Lower lobe of right lung (tissue), 2 donors: ENCODE measurements around the gene MAST3. TPM values are rescaled to one million over a fixed set of nuclear protein-coding genes. Genes with fewer than 3 reads are reported as not detected.

ENCODE experiments used
- ATAC-seq, 2 donors: fragments of 200-7000 bp; cut with Tn5 transposase; one replicate each; pipeline ENCODE4 v1.9.1; 2020 to 2022; ENCODE audit warnings: mild to moderate bottlenecking in 2 of 2, moderate library complexity in 2 of 2
- DNase-seq: peaks from one replicate; pipeline ENCODE4 v3.0.0-alpha.2; 2020
- H3K27ac ChIP-seq: fragments of 200-600 bp; one replicate; pipeline ENCODE4 v1.8.0; 2022
- H3K27me3 ChIP-seq: fragments of 200-600 bp; one replicate; pipeline ENCODE4 v1.8.0; 2022; ENCODE audit warnings: low read depth
- H3K36me3 ChIP-seq: fragments of 200-600 bp; one replicate; pipeline ENCODE4 v1.8.0; 2022; ENCODE audit warnings: mild to moderate bottlenecking
- H3K4me1 ChIP-seq: fragments of 200-600 bp; one replicate; pipeline ENCODE4 v1.8.0; 2022
- H3K4me3 ChIP-seq: fragments of 200-600 bp; one replicate; pipeline ENCODE4 v1.8.0; 2022; ENCODE audit warnings: mild to moderate bottlenecking
- H3K9me3 ChIP-seq: fragments of 200-600 bp; one replicate; pipeline ENCODE4 v1.8.0; 2022
- intact Hi-C: fragments of 100-400 bp; cut with DNase I; formaldehyde crosslinking; loops from one replicate; pipeline ENCODE4 v1.11.0; 2022
- total RNA-seq: library from RNA; stranded (reverse); fragmentation: NEBNext Ultra II Directional; extraction: Animal tissue kit (Norgen Biotek cat#: 25700); gene quantifications from one replicate; pipeline ENCODE4 v1.2.1, GENCODE V29; 2021
- TF ChIP-seq, protein P1 (sequence below): fragments of 200-600 bp; IDR thresholded peaks from one replicate; pipeline ENCODE4 v1.8.0; 2022; ENCODE audit warnings: antibody characterized with exemption, mild to moderate bottlenecking
- donor health status: DM: no; HTN: yes; CAD: no; lungs with severe emphysema.

Gene MAST3
- total RNA-seq, 1 donor from 2014 or later, result 29.2 TPM

DNA sequence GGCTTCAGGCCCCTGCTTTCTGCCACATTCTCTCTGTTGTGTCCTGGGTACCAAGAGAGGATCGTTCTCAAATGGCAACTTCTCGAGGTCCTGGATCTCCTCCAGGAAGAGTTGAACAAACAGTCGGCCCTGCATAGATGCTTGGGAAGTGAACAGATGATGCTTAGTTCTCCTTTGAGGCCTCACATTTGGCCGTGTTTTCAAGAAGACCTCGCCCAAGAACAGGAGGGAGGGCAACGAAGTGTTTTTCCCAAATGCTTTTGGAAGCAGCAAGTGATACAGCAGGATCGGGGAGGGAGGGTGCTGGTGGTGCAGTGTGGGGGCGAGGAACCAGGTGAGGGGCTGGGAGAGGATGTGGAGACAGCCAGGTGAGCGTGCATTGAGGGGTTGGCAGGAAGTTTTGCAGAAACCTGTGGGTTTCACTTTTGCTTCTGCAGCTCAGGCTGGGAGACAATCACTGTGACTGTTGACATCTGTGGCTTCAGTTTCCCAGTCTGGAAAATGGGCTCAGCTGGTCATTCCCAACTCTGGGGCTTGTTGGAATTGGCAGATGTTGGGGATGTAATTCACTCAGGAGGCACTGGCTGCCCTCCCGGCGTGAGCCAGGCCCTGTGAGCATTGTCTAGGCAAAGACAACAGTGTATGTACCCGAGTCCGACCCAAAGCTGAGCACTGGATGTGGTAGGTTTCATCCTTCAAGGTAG is 21.6 kb downstream of the MAST3 start:
- DNase-seq (no peak), ATAC-seq (no peak)
- intact Hi-C loops, result no loop called here
- no peak overlapping the region for H3K27ac ChIP-seq
- H3K27me3 ChIP-seq, result no peaks in the 10 kb centered on the region
- peaks cover 26% of the 10 kb centered on the region for H3K4me1 ChIP-seq
- TF ChIP-seq, protein P1, sequence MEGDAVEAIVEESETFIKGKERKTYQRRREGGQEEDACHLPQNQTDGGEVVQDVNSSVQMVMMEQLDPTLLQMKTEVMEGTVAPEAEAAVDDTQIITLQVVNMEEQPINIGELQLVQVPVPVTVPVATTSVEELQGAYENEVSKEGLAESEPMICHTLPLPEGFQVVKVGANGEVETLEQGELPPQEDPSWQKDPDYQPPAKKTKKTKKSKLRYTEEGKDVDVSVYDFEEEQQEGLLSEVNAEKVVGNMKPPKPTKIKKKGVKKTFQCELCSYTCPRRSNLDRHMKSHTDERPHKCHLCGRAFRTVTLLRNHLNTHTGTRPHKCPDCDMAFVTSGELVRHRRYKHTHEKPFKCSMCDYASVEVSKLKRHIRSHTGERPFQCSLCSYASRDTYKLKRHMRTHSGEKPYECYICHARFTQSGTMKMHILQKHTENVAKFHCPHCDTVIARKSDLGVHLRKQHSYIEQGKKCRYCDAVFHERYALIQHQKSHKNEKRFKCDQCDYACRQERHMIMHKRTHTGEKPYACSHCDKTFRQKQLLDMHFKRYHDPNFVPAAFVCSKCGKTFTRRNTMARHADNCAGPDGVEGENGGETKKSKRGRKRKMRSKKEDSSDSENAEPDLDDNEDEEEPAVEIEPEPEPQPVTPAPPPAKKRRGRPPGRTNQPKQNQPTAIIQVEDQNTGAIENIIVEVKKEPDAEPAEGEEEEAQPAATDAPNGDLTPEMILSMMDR, result no peak
- peaks cover 29% of the 10 kb centered on the region for H3K36me3 ChIP-seq
- H3K4me3 ChIP-seq, result peak overlapping the region; percentile 77
- H3K9me3 ChIP-seq, result no peaks in the 10 kb centered on the region

DNA sequence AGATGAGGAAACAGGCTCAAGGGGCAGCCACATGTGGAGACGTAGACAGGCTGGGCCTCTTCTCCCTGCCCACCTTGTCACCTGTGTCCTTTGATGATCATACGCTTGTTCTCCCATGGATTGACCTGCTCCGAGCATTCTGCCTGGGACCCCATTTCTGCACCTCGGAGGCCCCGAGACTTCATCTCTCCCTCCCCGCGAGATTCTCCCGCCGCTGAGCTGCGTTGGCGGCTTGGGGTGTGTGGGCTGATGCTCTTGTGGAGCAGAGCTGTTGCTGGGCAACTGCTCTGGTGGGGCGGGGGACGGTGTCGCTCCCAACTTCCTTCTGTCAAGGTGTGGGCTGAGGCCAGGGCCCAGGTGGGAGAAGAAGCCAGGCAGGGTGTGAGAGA is 22.1 kb downstream of the MAST3 start:
- no peak for ATAC-seq
- TF ChIP-seq, protein P1, result no peak
- peak overlapping the region; percentile 77 for H3K4me3 ChIP-seq
- H3K27me3 ChIP-seq, result no peaks in the 10 kb centered on the region
- H3K27ac ChIP-seq, result no peak overlapping the region
- intact Hi-C loops, result no loop called here
- H3K9me3 ChIP-seq, result no peaks in the 10 kb centered on the region
- no peak for DNase-seq
- peaks cover 26% of the 10 kb centered on the region for H3K4me1 ChIP-seq
- H3K36me3 ChIP-seq, result peaks cover 33% of the 10 kb centered on the region

DNA sequence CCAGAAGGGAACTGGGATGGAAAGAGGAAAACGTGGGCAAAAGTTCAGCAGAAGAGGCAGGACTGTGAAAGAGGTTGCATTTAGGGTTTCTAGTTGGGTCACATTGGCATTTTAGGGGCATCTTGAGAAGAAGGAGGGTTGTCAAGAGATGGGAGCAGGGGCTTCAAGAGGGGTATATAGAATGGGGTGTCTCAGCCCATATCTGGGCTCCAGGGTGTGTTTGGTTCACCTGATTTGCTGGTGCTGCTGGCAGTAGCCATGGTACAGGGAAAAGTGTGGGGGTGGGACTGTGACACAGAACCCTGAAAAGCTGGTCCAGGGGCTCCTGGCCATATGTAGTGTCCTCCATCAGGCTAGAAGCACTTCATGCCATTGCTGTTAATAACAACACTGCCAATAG is 22.5 kb downstream of the MAST3 start:
- no peak overlapping the region for H3K27ac ChIP-seq
- ATAC-seq (no peak), DNase-seq (no peak)
- H3K27me3 ChIP-seq, result no peaks in the 10 kb centered on the region
- intact Hi-C loops, result no loop called here
- no peaks in the 10 kb centered on the region for H3K9me3 ChIP-seq
- H3K36me3 ChIP-seq, result peaks cover 36% of the 10 kb centered on the region
- H3K4me3 ChIP-seq, result no peak overlapping the region
- H3K4me1 ChIP-seq, result peaks cover 26% of the 10 kb centered on the region
- TF ChIP-seq, protein P1, result no peak

DNA sequence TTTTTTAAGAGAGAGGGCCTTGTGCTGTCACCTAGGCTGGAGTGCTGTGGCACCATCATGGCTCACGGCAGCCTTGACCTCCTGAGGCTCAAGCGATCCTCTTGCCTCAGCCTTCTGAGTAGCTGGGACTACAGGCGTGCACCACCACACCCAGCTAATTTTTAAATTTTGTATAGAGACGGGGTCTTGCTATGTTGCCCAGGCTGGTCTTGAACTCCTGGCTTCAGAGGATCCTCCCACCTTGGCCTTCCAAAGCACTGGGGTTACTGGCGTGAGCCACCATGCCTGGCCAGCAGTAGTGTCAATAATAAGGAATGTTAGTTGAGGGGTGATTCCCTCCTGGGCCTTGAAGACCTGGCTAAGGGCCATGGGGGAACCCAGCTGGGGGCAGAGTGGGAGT is 23.6 kb downstream of the MAST3 start:
- Histone ChIP-seq H3K27ac (no peak overlapping the region), H3K9me3 (no peaks in the 10 kb centered on the region), H3K4me3 (no peak overlapping the region), H3K36me3 (peaks cover 46% of the 10 kb centered on the region), H3K27me3 (no peaks in the 10 kb centered on the region), H3K4me1 (peaks cover 26% of the 10 kb centered on the region)
- ATAC-seq (no peak), DNase-seq (no peak)
- intact Hi-C loops, result no loop called here
- TF ChIP-seq, protein P1, result no peak

DNA sequence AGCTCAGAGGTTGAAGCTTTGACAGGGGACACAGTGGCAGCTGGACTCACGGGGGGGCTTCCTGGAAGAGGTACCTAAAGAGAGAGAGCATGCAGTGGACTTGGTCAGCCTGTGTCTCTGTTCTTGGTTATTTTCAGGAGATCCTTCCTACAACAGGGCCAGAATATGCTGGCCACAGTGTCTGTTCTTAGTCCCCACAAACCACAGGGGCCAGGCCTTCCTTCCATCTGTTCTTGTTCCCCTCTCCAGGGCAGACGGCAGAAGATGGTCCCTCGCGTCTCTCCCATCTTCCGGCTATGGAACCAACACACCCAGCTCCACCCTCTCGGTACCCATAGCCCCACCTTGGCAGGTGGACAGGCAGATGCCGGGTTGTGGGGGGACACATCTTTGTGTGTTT is 24.8 kb downstream of the MAST3 start:
- intact Hi-C loops, result no loop called here
- H3K36me3 ChIP-seq, result peaks cover 50% of the 10 kb centered on the region
- DNase-seq, result no peak

More for the DNA sequence above, 24.8 kb downstream of the MAST3 start:
- no peak overlapping the region for H3K4me3 ChIP-seq
- peaks cover 20% of the 10 kb centered on the region for H3K4me1 ChIP-seq
- no peak for ATAC-seq
- no peaks in the 10 kb centered on the region for H3K9me3 ChIP-seq
- no peak overlapping the region for H3K27ac ChIP-seq
- no peaks in the 10 kb centered on the region for H3K27me3 ChIP-seq
- TF ChIP-seq, protein P1, result no peak
